Measurements from ENCODE around the gene RAPGEFL1.
"Not testable (repeated sequence)": the region's sequence is repeated elsewhere in the genome, so short reads cannot be mapped to it uniquely, and the experiment has no call there.

RAPGEFL1 gene

DNA sequence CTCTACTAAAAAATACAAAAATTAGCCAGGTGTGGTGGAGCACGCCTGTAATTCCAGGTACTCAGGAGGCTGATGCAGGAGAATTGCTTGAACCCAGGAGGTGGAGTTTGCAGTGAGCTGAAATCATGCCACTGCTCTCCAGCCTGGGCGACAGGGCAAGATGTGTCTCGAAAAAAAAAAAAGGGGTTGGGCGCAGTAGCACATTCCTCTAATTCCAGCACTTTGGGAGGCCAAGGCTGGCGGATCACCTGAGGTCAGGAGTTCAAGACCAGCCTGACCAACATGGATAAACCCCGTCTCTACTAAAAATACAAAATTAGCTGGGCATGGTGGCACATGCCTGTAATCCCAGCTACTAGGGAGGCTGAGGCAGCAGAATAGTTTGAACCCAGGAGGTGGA, 36.6 kb downstream of the RAPGEFL1 start:
- DNase-seq, result not testable (repeated sequence)

DNA sequence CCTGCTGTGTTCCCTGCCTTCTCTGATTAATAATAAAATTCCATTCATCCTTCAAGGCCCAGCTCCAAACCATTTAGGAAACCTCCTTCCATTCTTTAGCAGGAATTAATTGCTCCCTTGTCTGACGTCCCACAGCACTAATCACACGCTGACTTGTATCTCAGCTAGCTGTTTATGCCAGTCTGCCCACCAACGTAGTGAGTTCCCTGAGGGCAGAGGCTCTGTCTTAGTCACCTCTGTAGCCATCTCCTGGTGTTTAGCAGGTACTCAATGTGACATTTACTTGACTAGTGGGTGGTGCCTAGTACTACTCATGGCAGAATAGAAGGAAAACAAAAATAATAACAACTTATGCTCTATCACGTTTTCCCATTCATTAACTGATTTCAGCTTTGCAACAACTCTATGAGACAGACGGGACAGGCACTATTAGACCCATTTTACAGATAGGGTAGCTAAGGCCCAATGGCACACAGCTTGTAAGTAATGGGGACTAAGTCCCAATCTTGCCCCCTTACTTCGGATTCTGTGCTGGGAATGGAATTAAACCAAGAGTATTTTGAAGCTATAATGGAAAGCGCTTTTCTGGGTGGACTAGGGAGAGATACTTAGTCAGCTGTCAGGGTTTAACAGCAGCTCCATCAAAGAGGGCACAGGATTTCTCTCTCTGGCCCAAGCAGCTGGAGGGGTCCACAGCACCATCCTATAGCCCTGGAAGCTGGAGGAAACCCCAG, 40.9 kb downstream of the RAPGEFL1 start:
- DNase-seq, result peak; percentile 21

DNA sequence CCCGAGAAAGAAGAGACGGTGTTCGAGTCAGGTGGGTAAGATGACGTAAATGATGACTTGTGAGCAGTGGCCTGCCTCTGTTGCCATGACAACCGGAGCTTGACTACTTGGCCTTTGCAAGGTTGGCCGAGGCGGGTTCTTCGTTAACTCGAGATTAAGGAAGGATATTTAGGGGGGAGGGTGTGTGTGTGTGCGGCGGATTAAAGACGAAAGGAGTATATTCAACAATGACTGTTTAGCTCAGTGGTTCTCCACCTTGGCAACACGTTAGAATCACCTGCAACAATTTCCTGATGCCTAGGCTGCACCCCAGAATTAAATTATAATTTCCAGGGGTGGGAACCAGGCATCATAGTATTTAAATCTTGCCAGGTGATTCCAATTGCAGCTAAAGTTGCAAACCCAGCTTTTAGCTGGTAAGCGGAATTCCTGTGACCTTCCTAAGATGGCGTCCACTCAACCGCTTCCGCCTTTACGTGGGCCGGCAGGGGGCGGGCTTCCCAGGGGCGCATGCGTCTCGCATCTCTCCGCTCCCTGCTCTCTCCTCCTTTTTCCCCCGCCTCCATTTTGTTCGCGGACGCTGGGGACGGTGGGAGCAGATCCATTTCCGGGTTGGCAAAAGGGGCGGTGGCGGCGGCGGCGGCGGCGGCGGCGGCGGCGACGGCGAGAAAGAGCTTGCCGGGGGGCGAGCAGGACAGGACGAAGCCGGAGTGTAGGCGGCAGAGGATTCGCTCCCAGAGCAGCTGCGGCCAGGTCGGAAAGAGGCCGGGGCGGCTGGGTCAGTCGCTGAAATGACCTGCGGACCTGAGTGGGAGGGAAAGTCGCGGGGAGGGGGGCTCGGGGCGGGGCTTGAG, 41.7 kb downstream of the RAPGEFL1 start, which contains the start of gene WIPF2:
WIPF2 (plus strand) TSS at position 565 of the 854 bp plus-strand sequence. CDS start 37,156 bp downstream, outside the sequence.
- peak; percentile 97 for DNase-seq

DNA sequence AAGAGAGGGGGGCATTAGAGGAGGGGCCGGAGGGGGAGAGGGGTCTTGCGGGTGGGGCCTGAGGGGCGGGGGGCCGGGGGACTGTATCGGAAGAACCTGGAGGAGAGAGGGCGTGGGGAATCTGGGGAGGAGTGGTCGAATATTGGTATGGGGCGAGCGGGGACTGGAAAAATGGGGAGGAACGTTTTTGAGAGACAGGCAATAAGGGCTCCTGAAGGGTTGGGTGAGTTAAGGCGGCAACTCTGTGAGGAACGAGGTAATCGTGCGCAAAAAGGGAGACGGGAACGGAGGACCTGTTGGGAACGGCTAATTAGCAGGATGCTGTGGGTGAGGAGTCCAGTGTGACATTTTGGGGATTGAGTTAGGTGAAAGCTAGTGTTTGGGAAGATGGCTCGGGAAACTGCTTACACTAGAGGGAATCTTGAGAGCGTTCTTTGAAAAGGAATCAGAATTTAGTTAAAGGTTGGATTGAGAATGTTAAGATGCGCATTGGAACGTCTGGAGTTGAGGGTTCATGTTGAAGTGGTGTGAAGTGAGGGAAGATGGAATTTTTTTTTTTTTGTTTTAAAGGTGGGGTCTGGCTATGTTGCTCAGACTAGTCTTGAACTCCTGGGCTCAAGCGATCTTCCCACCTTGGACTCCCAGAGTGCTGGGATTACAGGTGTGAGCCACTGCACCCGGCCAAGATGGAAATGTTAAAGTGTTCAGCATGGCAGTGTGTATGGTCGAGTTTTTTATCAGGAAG, 42.5 kb downstream of the RAPGEFL1 start:
- peak; percentile 34 for DNase-seq

DNA sequence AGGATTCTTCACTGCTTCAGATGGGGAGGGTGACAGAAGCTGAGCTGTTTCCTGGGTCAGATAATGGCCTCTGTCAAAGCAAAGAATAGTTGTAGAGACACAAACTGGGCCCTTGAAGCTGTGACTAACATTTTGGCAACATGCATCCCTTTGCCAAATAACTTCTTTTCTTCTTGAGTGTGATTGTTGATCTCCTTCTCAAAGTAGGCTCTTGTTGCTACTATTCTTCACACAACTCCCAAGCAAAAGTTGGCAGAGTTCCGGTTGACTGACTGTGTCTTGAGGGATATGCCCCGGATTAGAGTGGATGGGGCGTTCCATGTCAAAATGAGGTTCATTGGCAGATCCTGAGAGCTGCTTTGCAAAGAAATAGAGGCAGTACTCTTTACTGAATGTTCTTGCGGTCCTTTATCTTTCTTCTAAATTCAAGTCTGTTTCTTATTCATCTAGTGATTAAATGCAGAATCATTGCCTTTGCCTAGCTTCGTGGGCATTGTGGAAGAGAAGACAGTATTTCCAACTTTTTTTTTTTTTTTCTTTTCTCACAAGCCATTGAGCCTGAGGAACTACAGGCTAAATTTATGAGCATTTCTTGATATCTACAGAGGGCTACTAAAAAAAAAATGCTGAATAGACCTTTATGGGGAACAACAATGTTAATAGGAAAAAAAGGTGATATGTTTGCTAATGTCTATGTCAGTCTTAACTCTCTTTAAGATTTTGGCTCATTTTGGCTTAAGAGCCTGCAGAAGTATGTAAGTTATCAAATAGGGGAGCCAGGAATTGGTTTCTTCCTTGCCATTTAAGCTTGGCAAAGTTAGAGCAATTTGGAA, 47.7 kb downstream of the RAPGEFL1 start:
- DNase-seq, result no peak

DNA sequence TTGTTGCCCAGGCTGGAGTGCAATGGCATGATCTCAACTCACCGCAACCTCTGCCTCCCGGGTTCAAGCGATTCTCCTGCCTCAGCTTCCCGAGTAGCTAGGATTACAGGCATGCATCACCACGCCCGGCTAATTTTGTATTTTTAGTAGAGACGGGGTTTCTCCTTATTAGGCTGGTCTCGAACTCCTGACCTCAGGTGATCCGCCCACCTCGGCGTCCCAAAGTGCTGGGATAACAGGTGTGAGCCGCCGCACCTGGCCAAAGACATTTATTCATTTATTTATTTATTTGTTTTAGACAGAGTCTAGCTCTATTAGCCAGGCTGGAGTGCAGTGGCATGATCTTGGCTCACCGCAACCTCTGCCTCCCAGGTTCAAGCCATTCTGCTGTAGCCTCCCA, 51.9 kb downstream of the RAPGEFL1 start:
- DNase-seq, result not testable (repeated sequence)

DNA sequence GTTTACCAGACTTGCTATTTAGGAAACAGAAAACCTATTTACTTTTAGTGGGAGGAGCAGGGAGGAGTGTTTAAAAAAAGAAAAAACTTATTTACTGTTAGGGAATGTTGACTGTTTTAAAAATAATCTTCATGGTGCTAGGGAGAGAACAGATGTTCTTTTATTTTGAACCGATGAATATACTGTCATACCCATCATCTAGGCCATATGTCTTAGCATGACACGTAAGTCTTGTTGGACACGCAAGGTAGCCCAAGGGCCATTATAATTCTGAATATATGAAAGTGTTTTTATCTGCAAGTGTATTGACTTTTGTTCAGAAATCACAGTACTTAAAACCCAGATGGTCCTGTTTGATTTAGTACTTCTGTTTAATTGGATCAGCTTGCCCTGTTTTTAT, 53.4 kb downstream of the RAPGEFL1 start:
- no peak for DNase-seq

DNA sequence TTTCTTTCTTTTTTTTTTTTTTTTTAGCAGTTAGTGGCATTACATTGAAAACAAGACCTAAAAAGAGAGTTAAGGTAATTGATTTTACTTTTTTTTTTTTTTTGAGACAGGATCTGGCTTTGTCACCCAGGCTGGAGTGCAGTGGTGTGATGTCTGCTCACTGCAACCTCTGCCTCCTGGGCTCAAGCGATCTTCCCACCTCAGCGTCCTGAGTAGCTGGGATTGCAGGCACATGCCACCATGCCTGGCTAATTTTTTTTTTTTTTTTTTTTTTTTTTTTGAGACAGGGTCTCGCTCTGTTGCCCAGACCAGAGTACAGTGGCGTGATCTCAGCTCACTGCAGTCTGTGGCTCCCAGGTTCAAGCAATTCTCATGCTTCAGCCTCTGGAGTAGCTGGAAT, 54.7 kb downstream of the RAPGEFL1 start:
- DNase-seq, result not testable (repeated sequence)

DNA sequence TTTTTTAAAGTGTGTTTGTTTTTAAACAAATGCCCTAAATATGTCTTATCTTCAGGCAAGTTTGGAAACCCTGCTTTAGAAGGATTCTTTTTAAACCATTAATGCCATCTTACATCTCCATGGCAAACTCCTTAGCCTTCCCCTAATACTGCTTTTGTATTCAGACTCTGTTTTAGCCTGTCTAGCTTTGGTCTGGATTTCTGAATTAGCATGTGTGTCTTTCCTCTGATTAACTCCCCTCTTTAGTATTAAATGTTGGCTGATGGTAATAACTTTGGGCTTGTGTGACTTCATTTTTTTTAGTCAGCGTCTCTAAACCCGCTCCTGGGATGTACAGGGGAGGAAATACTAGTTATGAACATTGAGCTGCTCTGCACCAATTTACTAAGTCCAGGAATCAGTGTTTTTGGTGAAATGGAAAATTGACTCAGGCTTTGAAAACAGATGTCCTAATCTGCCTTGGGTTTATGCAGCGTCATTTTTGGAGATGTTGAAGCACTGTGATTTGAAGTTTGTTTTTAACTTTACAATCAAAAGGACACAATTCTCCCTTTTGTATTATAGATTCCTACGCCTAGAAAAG, 64.1 kb downstream of the RAPGEFL1 start:
- no peak for DNase-seq

DNA sequence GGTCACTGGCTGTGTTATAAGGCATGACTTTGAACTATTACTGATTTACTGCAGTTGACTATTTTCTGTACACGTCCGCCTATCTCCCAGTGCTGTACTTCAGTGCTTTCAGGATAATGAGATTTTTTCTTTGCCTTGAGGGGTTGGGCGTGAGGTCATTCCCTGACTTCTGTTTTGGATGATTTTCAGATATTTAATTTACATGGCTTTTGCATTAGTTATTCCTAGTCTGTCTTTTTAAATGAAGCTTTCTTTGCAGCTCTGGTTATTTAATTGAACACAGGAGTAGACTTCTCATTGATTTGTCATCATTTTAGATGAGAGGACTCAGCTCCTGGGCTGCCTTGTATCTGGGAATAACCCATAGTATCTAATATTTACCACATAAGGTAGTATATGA, 65.5 kb downstream of the RAPGEFL1 start:
- no peak for DNase-seq

DNA sequence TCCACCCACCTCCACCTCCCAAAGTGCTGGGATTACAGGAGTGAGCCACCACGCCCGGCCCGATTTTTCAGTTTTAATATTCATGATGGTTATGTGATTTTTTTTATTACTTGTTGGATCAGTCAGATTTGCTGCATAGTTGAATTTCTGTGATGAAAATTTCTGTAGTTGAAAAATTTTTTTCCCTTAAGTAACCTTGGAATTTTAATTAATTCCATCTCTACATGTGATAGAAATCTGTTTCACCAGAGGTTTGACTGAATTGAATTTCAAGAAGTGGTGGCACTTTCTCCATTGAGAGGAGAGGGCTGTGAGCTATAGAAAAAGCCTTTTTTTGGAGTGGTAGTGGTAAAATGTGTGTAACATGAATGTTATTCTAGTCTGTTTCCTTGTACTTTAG, 66.5 kb downstream of the RAPGEFL1 start:
- no peak for DNase-seq

DNA sequence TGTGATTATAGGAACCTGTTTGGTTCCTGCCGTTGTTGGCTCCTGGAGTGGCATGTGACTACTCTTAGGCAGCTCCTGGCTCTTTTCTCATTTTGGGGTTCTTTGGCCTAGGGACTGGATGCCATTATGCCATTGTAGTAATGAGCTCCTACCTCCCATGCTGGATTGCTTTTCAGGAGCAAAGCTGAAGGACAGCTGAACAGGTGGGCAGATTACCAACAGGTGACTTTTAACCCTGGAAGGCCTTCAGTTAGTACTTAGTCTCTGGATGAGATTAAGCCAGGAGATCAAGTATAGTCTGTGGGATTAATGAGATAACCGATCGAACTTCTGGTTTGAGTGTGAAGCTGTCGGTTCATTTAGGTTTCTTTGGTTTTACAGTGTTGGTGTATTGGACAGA, 67.0 kb downstream of the RAPGEFL1 start:
- DNase-seq, result no peak

Measured in CD4-positive, alpha-beta T cell treated with Interleukin-10 for 1 hour (primary cell).